ENCODE measurements around the gene ENTPD3. TPM values are rescaled to one million over a fixed set of nuclear protein-coding genes. Genes with fewer than 3 reads are reported as not detected.

The ENTPD3 gene
- total RNA-seq, 2 donors from 2014 or later = 0.22 to 0.37 TPM

DNA sequence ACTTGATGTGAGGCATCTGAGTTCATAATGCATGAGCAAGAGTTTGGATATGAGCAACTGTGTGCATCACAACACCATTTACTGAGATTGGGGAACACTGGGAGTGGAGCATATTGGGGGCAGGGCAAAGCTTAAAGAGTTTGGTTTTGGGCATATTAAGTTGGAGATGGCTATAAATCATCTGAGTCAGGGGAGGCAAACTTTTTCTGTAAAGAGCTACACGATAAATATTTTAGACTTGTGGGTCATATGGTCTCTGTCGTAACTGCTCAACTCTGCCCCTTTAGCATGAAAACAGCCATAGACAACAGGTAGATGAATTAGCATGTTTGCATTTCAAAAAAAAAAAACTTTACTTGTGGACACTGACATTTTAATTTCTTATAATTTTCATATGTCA, 20.0 kb downstream of the ENTPD3 start:
- Histone ChIP-seq H3K4me3 (ENCODE audit: low read length) (no peak overlapping the region), H3K36me3 (ENCODE audit: control insufficient read depth, insufficient read depth, low read length) (no peaks in the 10 kb centered on the region), H3K9ac (ENCODE audit: extremely low read depth, low read length, poor library complexity, severe bottlenecking) (no peak overlapping the region), H3K9me3 (ENCODE audit: control insufficient read depth, low read length) (no peaks in the 10 kb centered on the region), H3K27ac (ENCODE audit: low read depth, low read length) (no peak overlapping the region), H3K4me1 (ENCODE audit: control insufficient read depth, insufficient read depth, low read length) (no peaks in the 10 kb centered on the region), H3K27me3 (ENCODE audit: control insufficient read depth, insufficient read depth, low read length, poor library complexity, severe bottlenecking) (no peaks in the 10 kb centered on the region)
- TF ChIP-seq, protein P1, sequence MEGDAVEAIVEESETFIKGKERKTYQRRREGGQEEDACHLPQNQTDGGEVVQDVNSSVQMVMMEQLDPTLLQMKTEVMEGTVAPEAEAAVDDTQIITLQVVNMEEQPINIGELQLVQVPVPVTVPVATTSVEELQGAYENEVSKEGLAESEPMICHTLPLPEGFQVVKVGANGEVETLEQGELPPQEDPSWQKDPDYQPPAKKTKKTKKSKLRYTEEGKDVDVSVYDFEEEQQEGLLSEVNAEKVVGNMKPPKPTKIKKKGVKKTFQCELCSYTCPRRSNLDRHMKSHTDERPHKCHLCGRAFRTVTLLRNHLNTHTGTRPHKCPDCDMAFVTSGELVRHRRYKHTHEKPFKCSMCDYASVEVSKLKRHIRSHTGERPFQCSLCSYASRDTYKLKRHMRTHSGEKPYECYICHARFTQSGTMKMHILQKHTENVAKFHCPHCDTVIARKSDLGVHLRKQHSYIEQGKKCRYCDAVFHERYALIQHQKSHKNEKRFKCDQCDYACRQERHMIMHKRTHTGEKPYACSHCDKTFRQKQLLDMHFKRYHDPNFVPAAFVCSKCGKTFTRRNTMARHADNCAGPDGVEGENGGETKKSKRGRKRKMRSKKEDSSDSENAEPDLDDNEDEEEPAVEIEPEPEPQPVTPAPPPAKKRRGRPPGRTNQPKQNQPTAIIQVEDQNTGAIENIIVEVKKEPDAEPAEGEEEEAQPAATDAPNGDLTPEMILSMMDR (conservative IDR thresholded peaks at IDR 0.05) = no peak
- WGBS, 2 experiments (ENCODE audit: insufficient coverage in 1 of 2, insufficient read length in 1 of 2) = 88 to 98% methylated on average over 2 of the region's 2 CpGs
- H3K4me1 Mint-ChIP-seq = no peaks in the 10 kb centered on the region
- no peaks in the 10 kb centered on the region for H3K36me3 Mint-ChIP-seq (ENCODE audit: low read depth)
- no peaks in the 10 kb centered on the region for H3K27me3 Mint-ChIP-seq (ENCODE audit: insufficient read depth)
- DNase-seq = no peak
- H3K4me3 Mint-ChIP-seq = no peak overlapping the region
- no peaks in the 10 kb centered on the region for H3K9me3 Mint-ChIP-seq
- no peak overlapping the region for H3K27ac Mint-ChIP-seq

DNA sequence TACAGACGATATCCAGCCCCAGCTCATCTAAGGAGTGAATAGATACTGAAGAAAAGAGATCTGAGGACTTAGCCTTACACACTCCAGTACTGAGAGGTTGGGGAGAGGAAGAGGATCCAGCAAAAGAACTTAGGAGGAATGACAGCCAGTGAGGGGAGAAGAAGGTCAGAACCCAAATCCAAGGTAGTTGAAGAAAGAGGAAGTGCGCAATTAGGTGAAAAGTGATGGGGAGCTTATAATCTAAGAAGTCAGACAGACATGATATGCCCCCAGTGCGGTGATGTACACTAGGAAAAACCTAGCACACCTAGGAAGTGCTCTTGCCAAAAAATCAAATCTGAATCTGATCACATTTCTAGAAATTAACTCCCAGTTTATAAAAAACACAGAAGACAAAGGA, 20.6 kb downstream of the ENTPD3 start:
- H3K9me3 ChIP-seq (ENCODE audit: control insufficient read depth, low read length) = no peaks in the 10 kb centered on the region
- 89 to 100% methylated on average over 1 to 3 of the region's 3 CpGs for WGBS, 2 experiments (ENCODE audit: insufficient coverage in 1 of 2, insufficient read length in 1 of 2)
- peaks cover under 1% of the 10 kb centered on the region for H3K27me3 ChIP-seq (ENCODE audit: control insufficient read depth, insufficient read depth, low read length, poor library complexity, severe bottlenecking)
- no peaks in the 10 kb centered on the region for H3K9me3 Mint-ChIP-seq
- no peak for DNase-seq
- H3K27me3 Mint-ChIP-seq (ENCODE audit: insufficient read depth) = no peaks in the 10 kb centered on the region
- H3K9ac ChIP-seq (ENCODE audit: extremely low read depth, low read length, poor library complexity, severe bottlenecking) = no peak overlapping the region
- no peaks in the 10 kb centered on the region for H3K36me3 ChIP-seq (ENCODE audit: control insufficient read depth, insufficient read depth, low read length)
- H3K4me1 Mint-ChIP-seq = no peaks in the 10 kb centered on the region
- no peak overlapping the region for H3K4me3 ChIP-seq (ENCODE audit: low read length)
- H3K36me3 Mint-ChIP-seq (ENCODE audit: low read depth) = no peaks in the 10 kb centered on the region
- TF ChIP-seq, protein P1 (conservative IDR thresholded peaks at IDR 0.05) = no peak
- H3K4me3 Mint-ChIP-seq = no peak overlapping the region
- H3K4me1 ChIP-seq (ENCODE audit: control insufficient read depth, insufficient read depth, low read length) = no peaks in the 10 kb centered on the region
- no peak overlapping the region for H3K27ac Mint-ChIP-seq
- no peak overlapping the region for H3K27ac ChIP-seq (ENCODE audit: low read depth, low read length)

DNA sequence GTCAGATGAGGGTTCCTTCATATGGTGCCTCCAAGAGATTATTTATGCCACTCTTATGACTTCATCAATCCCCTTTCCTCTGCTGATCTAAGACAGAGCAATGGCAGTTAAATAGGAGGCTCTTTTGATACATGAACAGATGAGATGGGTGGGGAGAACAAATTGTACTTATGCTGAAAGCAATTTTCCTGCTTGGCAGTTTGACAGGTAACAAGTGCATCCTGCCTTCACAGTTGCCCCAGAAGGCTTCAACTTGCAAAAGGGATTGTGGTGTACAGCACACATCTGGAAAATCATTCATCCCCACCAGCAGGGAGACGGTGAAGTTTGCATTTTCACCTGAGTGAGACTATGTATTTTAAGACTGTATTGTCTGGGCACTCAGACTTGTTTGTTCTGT, 27.3 kb downstream of the ENTPD3 start:
- Histone ChIP-seq H3K27me3 (ENCODE audit: control insufficient read depth, insufficient read depth, low read length, poor library complexity, severe bottlenecking) (peaks cover 9% of the 10 kb centered on the region), H3K9ac (ENCODE audit: extremely low read depth, low read length, poor library complexity, severe bottlenecking) (no peak overlapping the region), H3K4me3 (ENCODE audit: low read length) (no peak overlapping the region), H3K4me1 (ENCODE audit: control insufficient read depth, insufficient read depth, low read length) (no peaks in the 10 kb centered on the region), H3K9me3 (ENCODE audit: control insufficient read depth, low read length) (no peaks in the 10 kb centered on the region), H3K36me3 (ENCODE audit: control insufficient read depth, insufficient read depth, low read length) (no peaks in the 10 kb centered on the region), H3K27ac (ENCODE audit: low read depth, low read length) (no peak overlapping the region)
- Mint-ChIP-seq H3K27ac (no peak overlapping the region), H3K9me3 (no peaks in the 10 kb centered on the region), H3K36me3 (ENCODE audit: low read depth) (no peaks in the 10 kb centered on the region), H3K27me3 (ENCODE audit: insufficient read depth) (peaks cover 14% of the 10 kb centered on the region), H3K4me1 (peaks cover 3% of the 10 kb centered on the region), H3K4me3 (no peak overlapping the region)
- 60% methylated on average over 1 of the region's 1 CpG; no CpG with 5 or more reads in 1 of the 2 experiments for WGBS, 2 experiments (ENCODE audit: insufficient coverage in 1 of 2, insufficient read length in 1 of 2)
- DNase-seq = no peak
- TF ChIP-seq, protein P1 (conservative IDR thresholded peaks at IDR 0.05) = no peak

Data from endodermal cell (in vitro differentiated cells).